Renal cortical epithelial cell (primary cell): ENCODE measurements around the gene SCN1B. TPM values are rescaled to one million over a fixed set of nuclear protein-coding genes. Genes with fewer than 3 reads are reported as not detected.
"Not testable (repeated sequence)": the region's sequence is repeated elsewhere in the genome, so short reads cannot be mapped to it uniquely, and the experiment has no call there.

Experiments
- DNase-seq: peaks from one replicate; pipeline ENCODE4 v3.0.0-alpha.2; 2011; ENCODE audit warnings: low read depth
- total RNA-seq: library from RNA; depleted of rRNA; stranded (reverse); fragments of >200 nt; gene quantifications from 2 replicates; pipeline ENCODE4 v1.2.3, GENCODE V29; 2014

The SCN1B gene
- total RNA-seq, 1 donor from 2014 or later = 2.7 TPM

DNA sequence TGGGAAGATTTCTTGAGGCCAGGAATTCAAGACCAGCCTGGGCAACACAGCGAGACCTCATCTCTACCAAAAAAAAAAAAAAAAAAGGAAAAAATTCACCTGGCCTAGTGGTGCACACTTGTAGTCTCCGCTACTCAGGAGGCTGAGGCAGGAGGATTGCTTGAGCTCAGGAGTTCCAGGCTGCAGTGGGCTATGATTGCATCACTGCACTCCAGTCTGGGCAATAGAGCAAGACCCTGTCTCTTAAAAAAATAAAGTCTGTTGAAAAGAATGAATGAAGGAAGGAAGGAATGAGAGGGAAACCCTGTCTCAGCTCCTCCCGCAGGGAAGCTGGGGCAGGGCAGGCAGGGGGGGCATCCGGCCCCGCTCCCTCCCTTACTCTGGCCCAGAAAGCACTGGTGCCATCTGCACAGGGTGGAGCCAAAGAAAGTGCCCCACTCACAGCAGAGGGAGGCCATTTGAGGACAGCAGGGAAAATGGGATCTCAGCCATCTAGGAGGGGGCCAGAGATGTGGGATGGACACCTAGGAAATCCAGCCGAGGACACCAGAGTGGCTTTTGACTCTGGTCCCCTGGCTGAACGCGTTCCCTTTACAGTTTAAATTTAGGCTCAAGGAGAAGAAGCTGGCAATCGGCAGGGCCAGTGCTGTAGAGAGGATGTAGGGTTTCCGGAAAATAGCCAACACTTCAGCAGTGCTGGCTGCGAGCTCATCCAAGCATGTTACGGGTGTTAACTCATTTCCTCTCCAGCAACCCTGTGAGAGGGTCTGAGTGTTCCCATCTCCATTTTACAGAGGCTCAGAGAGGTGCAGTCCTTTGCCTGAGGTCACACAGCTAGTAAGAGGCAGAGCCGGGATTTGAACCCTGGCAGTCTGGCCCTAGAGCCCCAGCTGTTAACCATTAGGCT is 7.7 kb downstream of the SCN1B start:
- DNase-seq = no peak

GRCh38 chr19:35038623-35039512 is 8.6 kb downstream of the SCN1B start:
- no peak for DNase-seq

- no peak for DNase-seq
These were observed 9.9 kb downstream of the SCN1B start for GRCh38 chr19:35039881-35040825.

DNA sequence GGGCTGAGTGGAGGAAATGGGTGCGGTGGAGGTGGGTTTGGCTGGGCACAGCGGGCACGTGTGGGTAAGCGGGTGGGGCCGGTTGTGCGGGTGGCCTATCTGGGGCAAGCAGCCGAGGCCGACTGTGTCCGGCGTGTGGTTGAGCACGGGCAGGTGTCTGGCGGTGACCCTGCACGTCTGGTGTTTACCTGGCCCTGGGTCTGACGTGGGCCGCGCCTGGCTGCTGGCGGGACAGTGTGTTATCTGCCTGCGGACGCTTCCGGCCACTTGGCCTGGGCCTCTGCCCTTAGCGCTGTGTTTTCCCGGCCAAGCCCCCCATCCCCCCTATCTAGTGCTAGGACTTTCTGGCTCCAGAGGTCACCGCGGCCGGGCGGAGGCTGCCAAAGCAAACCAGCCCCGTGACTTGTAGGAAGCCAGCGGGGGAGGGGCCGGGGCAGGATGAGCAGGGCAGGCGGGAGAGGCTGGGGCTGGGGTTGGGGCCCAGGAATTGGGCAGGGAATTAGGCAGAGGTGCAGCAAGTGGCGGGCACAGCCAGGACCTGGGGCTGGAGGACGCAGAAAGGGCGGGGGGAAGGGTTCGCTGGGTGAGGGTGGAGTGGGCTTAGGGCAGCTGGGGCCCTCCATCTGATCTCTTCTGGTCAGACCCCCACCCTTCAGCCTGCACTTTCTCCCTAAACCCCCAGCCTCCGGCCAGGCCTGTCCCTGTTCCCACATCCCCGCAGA is 10.7 kb downstream of the SCN1B start:
- peak; percentile 37 for DNase-seq

DNA sequence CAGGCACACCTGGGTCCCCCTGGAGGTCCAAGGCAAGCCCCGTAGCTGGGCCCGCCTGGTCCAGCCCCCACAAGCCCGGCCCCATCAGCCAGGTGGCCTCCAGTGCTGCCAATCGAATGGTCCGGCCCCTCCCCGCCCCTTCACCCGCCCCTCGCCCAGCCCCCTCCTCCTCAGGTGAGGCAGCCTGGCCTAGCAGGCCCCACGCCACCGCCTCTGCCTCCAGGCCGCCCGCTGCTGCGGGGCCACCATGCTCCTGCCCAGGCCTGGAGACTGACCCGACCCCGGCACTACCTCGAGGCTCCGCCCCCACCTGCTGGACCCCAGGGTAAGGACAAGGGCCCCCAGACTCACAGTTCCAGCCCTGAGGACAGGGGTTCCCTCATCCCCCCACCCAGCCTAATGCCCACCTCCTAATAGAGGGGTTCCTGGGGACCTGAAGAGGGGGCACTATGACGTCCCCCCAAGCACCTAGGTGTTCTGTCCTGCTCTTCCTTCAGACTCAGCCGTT is 11.3 kb downstream of the SCN1B start, which contains the start of gene HPN:
HPN (plus strand) TSS at position 174 of the 508 bp plus-strand sequence. CDS start 786 bp downstream, outside the sequence.
- no peak for DNase-seq

- DNase-seq = no peak
These were observed 11.9 kb downstream of the SCN1B start for GRCh38 chr19:35042056-35042730.

- DNase-seq = no peak
These were observed 12.8 kb downstream of the SCN1B start for GRCh38 chr19:35042954-35043604.

DNA sequence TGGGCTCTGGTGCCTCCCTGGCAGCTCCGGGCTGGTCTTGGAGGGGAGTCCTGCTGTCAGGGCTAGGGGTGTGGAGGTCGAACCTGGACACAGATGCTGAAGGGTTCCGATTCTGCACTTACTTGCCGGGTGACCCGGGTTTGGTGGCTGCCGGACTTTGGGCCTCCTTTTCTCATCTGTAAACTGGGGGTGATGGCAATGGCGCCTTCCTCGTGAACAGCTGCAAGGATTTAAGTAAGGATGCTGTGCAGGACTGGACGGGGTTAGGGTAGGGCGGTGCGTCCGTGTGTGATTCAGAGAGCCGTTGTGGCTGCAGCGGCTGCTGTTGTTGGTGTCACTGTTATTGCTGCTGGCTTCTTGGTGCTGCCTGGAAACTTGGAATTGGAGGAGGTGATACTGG is 13.6 kb downstream of the SCN1B start:
- DNase-seq = no peak

DNA sequence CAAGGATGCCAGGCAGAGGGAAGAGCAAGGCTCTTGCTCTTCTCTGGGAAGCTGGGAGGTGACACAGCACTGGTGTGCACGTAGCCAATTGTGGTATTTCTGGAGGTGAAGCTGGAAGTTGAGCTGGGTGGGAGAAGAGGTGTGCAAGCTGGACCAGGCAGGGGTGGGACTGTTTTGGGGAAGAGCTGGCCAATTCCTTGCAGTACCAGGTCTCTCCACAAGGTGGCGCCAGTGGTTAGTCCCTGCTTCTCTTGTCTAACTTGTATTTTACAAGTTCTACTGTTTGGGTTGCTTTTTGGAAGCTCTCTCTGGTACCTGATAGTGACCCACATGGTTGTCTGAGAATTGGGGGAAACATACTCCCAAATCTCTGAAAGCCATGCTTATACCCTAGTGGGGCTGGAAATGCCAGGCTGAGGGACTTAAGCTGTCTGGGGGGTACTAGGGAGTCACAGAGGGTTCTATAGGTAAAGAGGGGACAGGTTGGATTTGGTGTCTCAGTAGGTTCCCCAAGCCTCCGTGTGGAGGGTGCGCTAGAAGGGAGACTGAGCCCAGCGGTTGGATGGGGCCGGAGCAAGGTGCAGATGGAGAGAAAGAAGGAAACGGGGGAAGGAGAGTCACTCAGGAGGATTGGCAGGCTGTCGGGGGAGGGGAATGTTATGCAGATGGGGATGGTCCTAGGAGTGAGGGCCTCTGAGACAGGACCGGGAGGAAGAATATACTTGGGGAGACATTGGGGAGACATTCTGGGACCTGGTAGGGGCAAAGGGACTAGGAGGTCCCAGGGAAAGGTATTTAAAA is 14.2 kb downstream of the SCN1B start:
- peak; percentile 46 for DNase-seq

- DNase-seq = no peak
These were observed 15.5 kb downstream of the SCN1B start for GRCh38 chr19:35045667-35046300.

DNA sequence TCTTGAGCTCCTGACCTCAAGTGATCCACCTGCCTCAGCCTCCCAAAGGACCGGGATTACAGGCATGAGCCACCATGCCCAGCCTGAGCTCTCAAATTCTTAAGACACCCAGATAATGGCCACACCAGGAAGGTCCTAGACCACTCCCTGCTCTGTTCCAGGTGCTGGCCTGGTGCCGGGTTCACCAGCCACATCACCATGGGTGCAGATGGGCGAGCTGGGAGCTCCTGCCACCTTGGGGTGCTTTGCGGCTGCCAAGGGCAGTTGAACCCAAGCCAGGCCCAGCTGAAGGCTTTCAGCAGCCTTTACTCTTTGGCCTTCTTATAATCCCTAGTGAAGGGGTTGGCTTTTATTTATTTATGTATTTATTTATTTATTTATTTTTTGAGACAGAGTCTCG is 16.2 kb downstream of the SCN1B start:
- DNase-seq = no peak

DNA sequence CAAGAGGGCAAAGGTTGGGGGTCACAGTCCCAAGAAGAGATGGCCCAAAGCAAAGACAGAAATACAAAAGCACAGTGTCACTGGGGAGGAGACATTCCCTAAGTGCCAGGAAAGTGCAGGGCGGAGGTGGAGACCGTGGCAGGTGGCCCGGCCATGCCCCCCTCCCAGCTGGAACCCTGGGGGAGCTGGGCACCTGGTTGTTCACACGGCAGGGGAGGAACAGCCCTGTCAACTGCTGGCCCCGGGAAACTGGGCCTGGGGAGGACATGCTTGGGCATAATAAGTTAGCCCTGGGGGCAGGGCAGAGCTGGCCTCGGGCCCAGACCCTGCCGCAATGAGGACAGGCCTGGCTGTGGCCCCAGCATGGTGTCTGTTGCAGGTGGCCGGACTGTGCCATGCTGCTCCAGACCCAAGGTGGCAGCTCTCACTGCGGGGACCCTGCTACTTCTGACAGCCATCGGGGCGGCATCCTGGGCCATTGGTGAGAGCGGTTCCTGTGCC is 18.7 kb downstream of the SCN1B start:
- DNase-seq = no peak

- DNase-seq = no peak
These were observed 19.2 kb downstream of the SCN1B start for GRCh38 chr19:35049456-35049855.

DNA sequence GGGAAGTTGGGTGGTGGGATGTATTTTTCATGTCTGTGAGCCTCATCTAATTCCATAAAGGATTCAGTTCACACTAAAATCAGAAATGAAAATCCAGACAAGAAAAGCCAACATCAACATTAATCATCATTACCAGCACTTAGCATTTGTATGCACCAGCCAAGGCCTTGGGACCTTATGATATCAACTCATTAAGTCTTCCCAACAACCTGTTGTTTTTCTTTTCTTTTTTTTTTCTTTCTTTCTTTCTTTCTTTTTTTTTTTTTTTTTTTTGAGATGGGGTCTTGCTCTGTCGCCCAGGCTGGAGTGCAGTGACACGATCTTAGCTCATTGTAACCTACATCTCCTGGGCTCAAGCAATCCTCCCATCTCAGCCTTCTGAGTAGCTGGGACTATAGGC is 20.4 kb downstream of the SCN1B start:
- not testable (repeated sequence) for DNase-seq

DNA sequence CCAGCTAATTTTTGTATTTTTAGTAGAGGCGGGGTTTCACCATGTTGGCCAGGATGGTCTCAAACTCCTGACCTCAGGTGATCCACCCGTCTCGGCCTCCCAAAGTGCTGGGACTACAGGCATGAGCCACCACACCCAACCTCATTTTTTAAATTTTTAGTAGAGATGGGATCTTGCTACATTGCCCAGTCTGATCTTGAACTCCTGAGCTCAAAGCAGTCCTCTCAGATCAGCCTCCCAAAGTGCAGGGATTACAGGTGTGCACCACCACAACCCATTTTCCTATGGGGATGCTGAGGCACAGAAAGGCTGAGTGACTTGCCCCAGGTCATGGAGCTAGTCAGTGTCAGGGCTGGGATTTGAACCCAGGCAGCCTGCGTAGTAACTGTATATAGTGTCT is 21.0 kb downstream of the SCN1B start:
- DNase-seq = not testable (repeated sequence)

DNA sequence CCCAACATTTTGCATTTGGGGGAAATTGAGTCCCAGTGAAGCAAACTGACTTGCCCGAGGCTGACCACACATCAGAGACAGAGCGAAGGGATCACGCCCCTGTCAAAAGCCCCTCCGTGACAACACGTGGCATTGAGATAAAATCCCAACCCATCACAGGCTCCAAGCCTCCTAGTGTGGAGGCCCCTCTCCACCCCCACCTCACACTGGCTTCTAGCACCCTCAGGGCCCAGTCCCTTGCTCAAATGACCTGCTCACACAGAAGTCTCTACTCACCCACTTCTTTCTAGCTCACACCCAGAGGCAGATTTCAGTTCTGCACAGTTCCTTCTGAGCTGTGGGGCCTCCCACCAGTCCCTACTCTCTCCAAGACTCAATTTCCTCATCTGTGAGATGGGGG is 21.5 kb downstream of the SCN1B start:
- no peak for DNase-seq

DNA sequence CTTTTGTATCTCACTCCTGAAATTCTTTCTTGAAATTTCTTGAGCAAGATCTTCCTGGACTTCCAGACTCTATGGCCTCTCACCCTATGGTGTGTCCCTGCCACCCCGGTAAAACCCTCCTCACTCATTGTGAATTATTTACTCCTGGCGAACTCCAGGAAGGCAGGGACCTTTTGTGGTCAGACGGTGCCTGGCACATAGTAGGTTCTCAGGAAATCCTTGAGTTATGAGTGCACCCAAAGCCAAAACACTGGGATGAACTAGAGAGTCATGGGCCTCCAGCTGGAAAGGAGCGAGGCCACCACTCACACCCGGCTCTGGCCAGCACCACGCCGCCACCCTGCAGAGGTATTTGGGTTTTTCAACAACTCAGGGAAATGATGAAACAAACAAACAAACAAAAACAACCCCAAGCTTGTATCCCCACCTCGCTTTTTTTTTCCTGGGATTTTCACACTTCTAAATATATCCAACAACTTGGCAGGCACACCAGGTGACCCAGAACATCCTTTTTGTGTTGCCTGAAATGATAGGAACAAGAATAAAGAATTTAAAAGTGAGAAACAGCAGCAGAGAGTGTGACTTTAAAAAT is 22.4 kb downstream of the SCN1B start:
- no peak for DNase-seq
